Fibroblast of lung (primary cell): ENCODE data around the gene CCDC194.

Source experiments
- EZH2 ChIP-seq: IDR thresholded peaks from 2 replicates; pipeline ENCODE4 v1.5.1; 2012; ENCODE audit warnings: low read length, control low read depth, mild to moderate bottlenecking; ENCODE audit errors: missing control alignments
- TF ChIP-seq, protein P1 (sequence below), 2 donors: IDR thresholded peaks in 1 of 2; conservative IDR thresholded peaks in 1 of 2; 1 replicate in 1 of 2; 2 replicates in 1 of 2; pipeline ENCODE4 v1.5.1; 2011 to 2012; ENCODE audit warnings: low read length in 2 of 2, control low read depth in 1 of 2, inconsistent platforms in 1 of 2, low read depth in 1 of 2, mild to moderate bottlenecking in 1 of 2

DNA sequence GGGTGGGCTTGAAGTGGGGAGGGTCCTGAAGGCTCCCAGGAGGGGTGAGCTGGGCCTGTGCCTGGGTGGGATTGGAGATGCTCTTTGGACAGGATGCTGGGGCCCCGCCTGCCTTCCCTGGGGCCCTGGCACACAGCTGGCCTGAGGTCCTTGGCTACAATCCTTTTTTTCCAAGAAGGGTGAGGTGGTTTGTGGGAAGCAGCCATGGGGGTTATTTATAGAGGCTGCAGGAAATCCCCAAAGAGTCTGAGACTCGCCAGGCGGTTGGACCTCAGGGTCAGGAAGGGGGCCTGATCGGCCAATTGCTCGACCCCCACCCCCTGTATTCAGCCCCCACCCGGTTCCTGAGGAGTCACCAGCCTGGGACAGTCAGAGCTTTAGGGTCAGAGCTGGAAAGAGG lies 46.6 kb downstream of the CCDC194 start:
- TF ChIP-seq, protein P1, sequence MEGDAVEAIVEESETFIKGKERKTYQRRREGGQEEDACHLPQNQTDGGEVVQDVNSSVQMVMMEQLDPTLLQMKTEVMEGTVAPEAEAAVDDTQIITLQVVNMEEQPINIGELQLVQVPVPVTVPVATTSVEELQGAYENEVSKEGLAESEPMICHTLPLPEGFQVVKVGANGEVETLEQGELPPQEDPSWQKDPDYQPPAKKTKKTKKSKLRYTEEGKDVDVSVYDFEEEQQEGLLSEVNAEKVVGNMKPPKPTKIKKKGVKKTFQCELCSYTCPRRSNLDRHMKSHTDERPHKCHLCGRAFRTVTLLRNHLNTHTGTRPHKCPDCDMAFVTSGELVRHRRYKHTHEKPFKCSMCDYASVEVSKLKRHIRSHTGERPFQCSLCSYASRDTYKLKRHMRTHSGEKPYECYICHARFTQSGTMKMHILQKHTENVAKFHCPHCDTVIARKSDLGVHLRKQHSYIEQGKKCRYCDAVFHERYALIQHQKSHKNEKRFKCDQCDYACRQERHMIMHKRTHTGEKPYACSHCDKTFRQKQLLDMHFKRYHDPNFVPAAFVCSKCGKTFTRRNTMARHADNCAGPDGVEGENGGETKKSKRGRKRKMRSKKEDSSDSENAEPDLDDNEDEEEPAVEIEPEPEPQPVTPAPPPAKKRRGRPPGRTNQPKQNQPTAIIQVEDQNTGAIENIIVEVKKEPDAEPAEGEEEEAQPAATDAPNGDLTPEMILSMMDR (conservative IDR thresholded peaks at IDR 0.05 in 1 of 2, IDR thresholded peaks at IDR 0.05 in 1 of 2; ENCODE audit: low read depth in 1 of 2, low read length in 2 of 2), result no peak
- no peak for TF ChIP-seq EZH2
